ENCODE measurements around the gene ANKZF1. TPM values are rescaled to one million over a fixed set of nuclear protein-coding genes. Genes with fewer than 3 reads are reported as not detected.

ANKZF1 gene
- total RNA-seq, 1 donor from 2014 or later, result 46.3 TPM

GRCh38 chr2:219246559-219246958 is 17.0 kb downstream of the ANKZF1 start:
- DNase-seq (ENCODE audit: low read depth) (no peak), FAIRE-seq (no peak)
- no peak overlapping the region for H3K4me3 ChIP-seq (ENCODE audit: low read depth, low read length)
- no peaks in the 10 kb centered on the region for H3K27me3 ChIP-seq (ENCODE audit: control insufficient read depth, insufficient read depth, low read length)
- peaks cover 19% of the 10 kb centered on the region for H3K36me3 ChIP-seq (ENCODE audit: control insufficient read depth, insufficient read depth, low read length)
- TF ChIP-seq CTCF (IDR thresholded peaks at IDR 0.05; ENCODE audit: insufficient read depth, low read length, severe bottlenecking), result no peak

GRCh38 chr2:219247678-219248642 is 18.4 kb downstream of the ANKZF1 start:
- Histone ChIP-seq H3K4me3 (ENCODE audit: low read depth, low read length) (no peak overlapping the region), H3K36me3 (ENCODE audit: control insufficient read depth, insufficient read depth, low read length) (peaks cover 23% of the 10 kb centered on the region), H3K27me3 (ENCODE audit: control insufficient read depth, insufficient read depth, low read length) (no peaks in the 10 kb centered on the region)
- FAIRE-seq (no peak), DNase-seq (ENCODE audit: low read depth) (no peak)
- TF ChIP-seq CTCF (IDR thresholded peaks at IDR 0.05; ENCODE audit: insufficient read depth, low read length, severe bottlenecking), result no peak

GRCh38 chr2:219248845-219249202 is 19.2 kb downstream of the ANKZF1 start:
- TF ChIP-seq CTCF (IDR thresholded peaks at IDR 0.05; ENCODE audit: insufficient read depth, low read length, severe bottlenecking), result no peak
- no peak for FAIRE-seq
- no peak for DNase-seq (ENCODE audit: low read depth)
- H3K27me3 ChIP-seq (ENCODE audit: control insufficient read depth, insufficient read depth, low read length), result no peaks in the 10 kb centered on the region
- H3K36me3 ChIP-seq (ENCODE audit: control insufficient read depth, insufficient read depth, low read length), result peaks cover 23% of the 10 kb centered on the region
- H3K4me3 ChIP-seq (ENCODE audit: low read depth, low read length), result no peak overlapping the region

- DNase-seq (ENCODE audit: low read depth), result peak; percentile 98
- Histone ChIP-seq H3K36me3 (ENCODE audit: control insufficient read depth, insufficient read depth, low read length) (peaks cover 23% of the 10 kb centered on the region), H3K27me3 (ENCODE audit: control insufficient read depth, insufficient read depth, low read length) (no peaks in the 10 kb centered on the region), H3K4me3 (ENCODE audit: low read depth, low read length) (no peak overlapping the region)
- peak; percentile 90 for FAIRE-seq
- TF ChIP-seq CTCF (IDR thresholded peaks at IDR 0.05; ENCODE audit: insufficient read depth, low read length, severe bottlenecking), result peak; percentile 1
Observed at GRCh38 chr2:219249203-219249980, 19.8 kb downstream of the ANKZF1 start.

GRCh38 chr2:219250049-219250781 is 20.6 kb downstream of the ANKZF1 start:
- H3K27me3 ChIP-seq (ENCODE audit: control insufficient read depth, insufficient read depth, low read length), result no peaks in the 10 kb centered on the region
- peaks cover 23% of the 10 kb centered on the region for H3K36me3 ChIP-seq (ENCODE audit: control insufficient read depth, insufficient read depth, low read length)
- TF ChIP-seq CTCF (IDR thresholded peaks at IDR 0.05; ENCODE audit: insufficient read depth, low read length, severe bottlenecking), result no peak
- DNase-seq (ENCODE audit: low read depth), result no peak
- peak overlapping the region; percentile 12 for H3K4me3 ChIP-seq (ENCODE audit: low read depth, low read length)
- FAIRE-seq, result no peak
